Measurements from ENCODE around the gene MRPL34.
"Not testable (repeated sequence)": the region's sequence is repeated elsewhere in the genome, so short reads cannot be mapped to it uniquely, and the experiment has no call there.

Gene MRPL34

GRCh38 chr19:17295551-17295950 is 10.1 kb upstream of the MRPL34 start:
- H3K4me1 Mint-ChIP-seq; H3K4me3 Mint-ChIP-seq; ATAC-seq (ENCODE audit: low read depth); DNase-seq (ENCODE audit: low spot score in 2 of 2); H3K36me3 Mint-ChIP-seq; H3K27ac Mint-ChIP-seq; H3K27me3 Mint-ChIP-seq; H3K9me3 Mint-ChIP-seq: not testable (repeated sequence)

- no peak overlapping the region for H3K27ac Mint-ChIP-seq
These were observed 9.4 kb upstream of the MRPL34 start for GRCh38 chr19:17296273-17296672.

GRCh38 chr19:17296976-17297375 is 8.7 kb upstream of the MRPL34 start:
- H3K4me3 Mint-ChIP-seq = no peak overlapping the region

More at GRCh38 chr19:17296273-17296672, 9.4 kb upstream of the MRPL34 start:
- DNase-seq (ENCODE audit: low spot score in 2 of 2) = no peak
- no peak overlapping the region for H3K4me3 Mint-ChIP-seq
- no peaks in the 10 kb centered on the region for H3K27me3 Mint-ChIP-seq
- no peaks in the 10 kb centered on the region for H3K36me3 Mint-ChIP-seq
- H3K9me3 Mint-ChIP-seq = no peaks in the 10 kb centered on the region
- H3K4me1 Mint-ChIP-seq = peaks cover 5% of the 10 kb centered on the region
- ATAC-seq (ENCODE audit: low read depth) = no peak

GRCh38 chr19:17300992-17301619 is 4.6 kb upstream of the MRPL34 start:
- DNase-seq (ENCODE audit: low spot score in 2 of 2) (no peak), ATAC-seq (ENCODE audit: low read depth) (no peak)
- peaks cover 13% of the 10 kb centered on the region for H3K4me1 Mint-ChIP-seq
- no peaks in the 10 kb centered on the region for H3K9me3 Mint-ChIP-seq
- H3K27me3 Mint-ChIP-seq = no peaks in the 10 kb centered on the region
- no peak overlapping the region for H3K4me3 Mint-ChIP-seq
- no peaks in the 10 kb centered on the region for H3K36me3 Mint-ChIP-seq
- no peak overlapping the region for H3K27ac Mint-ChIP-seq

More at GRCh38 chr19:17296976-17297375, 8.7 kb upstream of the MRPL34 start:
- Mint-ChIP-seq H3K36me3 (no peaks in the 10 kb centered on the region), H3K9me3 (no peaks in the 10 kb centered on the region), H3K27me3 (no peaks in the 10 kb centered on the region), H3K4me1 (peaks cover 4% of the 10 kb centered on the region), H3K27ac (no peak overlapping the region)
- no peak for DNase-seq (ENCODE audit: low spot score in 2 of 2)
- ATAC-seq (ENCODE audit: low read depth) = no peak

GRCh38 chr19:17302391-17303166 is 3.1 kb upstream of the MRPL34 start:
- DNase-seq (ENCODE audit: low spot score in 2 of 2) (peak in 1 of 2 donors; percentile 55), ATAC-seq (ENCODE audit: low read depth) (no peak)
- Mint-ChIP-seq H3K27me3 (no peaks in the 10 kb centered on the region), H3K9me3 (no peaks in the 10 kb centered on the region), H3K36me3 (no peaks in the 10 kb centered on the region), H3K27ac (no peak overlapping the region), H3K4me3 (peak overlapping the region; percentile 78), H3K4me1 (peaks cover 16% of the 10 kb centered on the region)

GRCh38 chr19:17303167-17303939 is 2.3 kb upstream of the MRPL34 start, which contains the start of gene ABHD8:
TSS of gene ABHD8 (minus strand) at chr19:17303425. CDS start at chr19:17301616, 1,809 bp downstream.
- Mint-ChIP-seq H3K9me3 (no peaks in the 10 kb centered on the region), H3K27me3 (no peaks in the 10 kb centered on the region), H3K4me1 (peaks cover 21% of the 10 kb centered on the region), H3K27ac (peak within 1 kb of the TSS; percentile 37), H3K4me3 (peak within 1 kb of the TSS; percentile 78), H3K36me3 (no peaks in the 10 kb centered on the region)
- ATAC-seq (ENCODE audit: low read depth) (peak; percentile 67), DNase-seq (ENCODE audit: low spot score in 2 of 2) (peak; percentile 92 to 93)

- H3K27ac Mint-ChIP-seq = no peak overlapping the region
- DNase-seq (ENCODE audit: low spot score in 2 of 2) (no peak), ATAC-seq (ENCODE audit: low read depth) (no peak)
- peaks cover 21% of the 10 kb centered on the region for H3K4me1 Mint-ChIP-seq
- peak overlapping the region; percentile 78 for H3K4me3 Mint-ChIP-seq
- no peaks in the 10 kb centered on the region for H3K36me3 Mint-ChIP-seq
- no peaks in the 10 kb centered on the region for H3K9me3 Mint-ChIP-seq
- no peaks in the 10 kb centered on the region for H3K27me3 Mint-ChIP-seq
These were observed 1.8 kb upstream of the MRPL34 start for GRCh38 chr19:17303940-17304267.

- DNase-seq (ENCODE audit: low spot score in 2 of 2) (no peak), ATAC-seq (ENCODE audit: low read depth) (no peak)
- Mint-ChIP-seq H3K9me3 (no peaks in the 10 kb centered on the region), H3K4me1 (peaks cover 26% of the 10 kb centered on the region), H3K36me3 (no peaks in the 10 kb centered on the region), H3K4me3 (peak overlapping the region; percentile 28), H3K27me3 (no peaks in the 10 kb centered on the region), H3K27ac (no peak overlapping the region)
These were observed 1.1 kb upstream of the MRPL34 start for GRCh38 chr19:17304386-17305215.

- peak overlapping the region; percentile 87 for H3K4me3 Mint-ChIP-seq
- peaks cover 29% of the 10 kb centered on the region for H3K4me1 Mint-ChIP-seq
- H3K36me3 Mint-ChIP-seq = no peaks in the 10 kb centered on the region
These were observed 506 bp upstream of the MRPL34 start for GRCh38 chr19:17305216-17305516.

GRCh38 chr19:17306285-17306714 is 628 bp downstream of the MRPL34 start:
- DNase-seq (ENCODE audit: low spot score in 2 of 2) (no peak), ATAC-seq (ENCODE audit: low read depth) (no peak)
- Mint-ChIP-seq H3K27me3 (no peaks in the 10 kb centered on the region), H3K4me1 (peaks cover 35% of the 10 kb centered on the region), H3K36me3 (no peaks in the 10 kb centered on the region), H3K27ac (peak overlapping the region; percentile 80), H3K9me3 (no peaks in the 10 kb centered on the region), H3K4me3 (peak overlapping the region; percentile 87)

More at GRCh38 chr19:17305216-17305516, 506 bp upstream of the MRPL34 start:
- Mint-ChIP-seq H3K27ac (peak overlapping the region; percentile 80), H3K27me3 (no peaks in the 10 kb centered on the region), H3K9me3 (no peaks in the 10 kb centered on the region)
- DNase-seq (ENCODE audit: low spot score in 2 of 2) = no peak
- ATAC-seq (ENCODE audit: low read depth) = no peak

GRCh38 chr19:17307876-17308377 is 2.3 kb downstream of the MRPL34 start:
- H3K4me3 Mint-ChIP-seq = peak overlapping the region; percentile 40
- no peaks in the 10 kb centered on the region for H3K27me3 Mint-ChIP-seq
- DNase-seq (ENCODE audit: low spot score in 2 of 2) = no peak
- peaks cover 34% of the 10 kb centered on the region for H3K4me1 Mint-ChIP-seq
- no peak overlapping the region for H3K27ac Mint-ChIP-seq
- no peak for ATAC-seq (ENCODE audit: low read depth)
- H3K36me3 Mint-ChIP-seq = peaks cover 4% of the 10 kb centered on the region
- no peaks in the 10 kb centered on the region for H3K9me3 Mint-ChIP-seq

- ATAC-seq (ENCODE audit: low read depth) = peak; percentile 73
These were observed 3.7 kb downstream of the MRPL34 start, which contains the start of gene DDA1 for GRCh38 chr19:17309198-17309964. TSS of gene DDA1 (plus strand) at chr19:17309563. CDS start at chr19:17309655, 92 bp downstream.

More at GRCh38 chr19:17309198-17309964, 3.7 kb downstream of the MRPL34 start, which contains the start of gene DDA1:
- peak; percentile 81 to 97 for DNase-seq (ENCODE audit: low spot score in 2 of 2)
- peak within 1 kb of the TSS; percentile 83 for H3K27ac Mint-ChIP-seq
- H3K4me3 Mint-ChIP-seq = peak within 1 kb of the TSS; percentile 95
- H3K4me1 Mint-ChIP-seq = peaks cover 31% of the 10 kb centered on the region
- H3K27me3 Mint-ChIP-seq = no peaks in the 10 kb centered on the region
- no peaks in the 10 kb centered on the region for H3K9me3 Mint-ChIP-seq
- H3K36me3 Mint-ChIP-seq = peaks cover 11% of the 10 kb centered on the region

All from memory B cell (primary cell).